Stimulated activated CD8-positive, alpha-beta memory T cell treated with anti-CD3 and anti-CD28 coated beads, Interleukin-12 subunit alpha, Interleukin-12 subunit beta, amount 100 ng/mL, for 1 hour (primary cell): Measurements from ENCODE around the gene TMEM131.

ENCODE experiments used
- DNase-seq: peaks from one replicate; pipeline ENCODE4 v3.0.0-alpha.2; 2020; ENCODE audit warnings: low read depth

Gene TMEM131

DNA sequence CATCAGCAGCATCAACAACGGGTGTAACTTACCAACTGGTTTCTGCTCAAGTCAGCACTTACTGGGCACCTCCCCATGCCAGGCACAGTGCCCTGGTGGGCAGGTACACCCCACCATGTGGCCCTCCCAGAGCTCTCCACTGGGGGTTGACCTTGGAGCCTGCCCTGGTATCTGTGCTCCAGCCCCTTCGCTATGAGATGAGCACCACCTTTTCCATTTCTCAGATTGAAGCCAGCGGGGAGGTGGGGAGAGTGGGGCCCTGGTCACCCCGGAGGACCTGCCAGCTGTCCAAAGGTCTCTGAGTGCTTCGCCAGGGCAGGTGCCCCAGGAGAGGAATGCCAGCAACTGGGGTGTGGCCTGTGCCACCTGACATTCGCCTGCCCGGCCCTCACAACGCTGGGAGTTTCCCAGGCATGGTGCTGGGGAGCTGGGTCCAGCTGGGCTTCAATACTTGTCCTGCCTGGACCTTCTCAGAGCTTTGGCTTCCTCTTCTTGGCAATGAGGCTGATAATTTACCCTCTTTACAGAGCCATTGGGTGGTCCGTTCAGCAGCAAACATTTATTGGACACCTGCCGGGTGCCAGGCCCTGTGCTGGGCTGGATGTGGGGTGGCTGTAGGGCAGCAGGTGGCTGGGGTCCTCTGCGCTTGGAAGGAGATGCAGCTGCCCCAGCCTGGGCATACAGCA, 288.2 kb downstream of the TMEM131 start:
- no peak for DNase-seq

DNA sequence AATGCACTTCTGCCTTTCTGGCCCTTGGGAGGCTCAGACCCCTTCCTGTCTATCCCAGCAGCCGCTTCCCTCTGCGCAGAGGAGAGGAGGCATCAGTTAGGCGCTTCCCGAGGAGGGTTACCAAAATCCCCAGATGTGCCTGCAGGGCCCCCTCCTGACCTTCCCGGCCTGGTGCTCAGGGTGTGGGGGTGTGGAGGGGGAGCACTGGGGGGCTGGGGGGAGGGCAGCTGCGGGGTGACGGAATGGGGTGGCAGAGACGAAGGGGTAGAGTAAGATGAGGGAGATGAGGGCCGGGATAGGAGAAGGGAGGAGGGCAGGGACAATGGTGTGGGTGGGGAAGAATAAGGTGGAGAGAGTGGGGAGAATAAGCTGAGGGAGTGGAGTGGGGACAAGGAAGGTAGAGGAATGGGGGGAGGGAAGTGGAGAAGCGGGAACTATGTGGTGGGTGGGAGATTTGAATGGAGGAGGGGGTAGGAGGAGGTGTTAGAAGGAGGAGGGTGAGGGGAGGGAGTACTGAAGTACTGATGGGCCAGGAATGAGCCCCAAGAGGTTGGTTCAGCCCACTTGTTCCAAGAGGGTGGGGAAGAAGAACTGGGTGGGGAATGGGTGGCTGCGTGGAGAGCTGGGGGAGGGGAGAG, 288.9 kb downstream of the TMEM131 start:
- no peak for DNase-seq
